ENCODE results near the gene RNGTT.

RNGTT gene

GRCh38 chr6:88585276-88585692 lies 378.1 kb downstream of the RNGTT start:
- DNase-seq: no peak

- no peak for DNase-seq
Measured at GRCh38 chr6:88584581-88585275, 378.7 kb downstream of the RNGTT start.

GRCh38 chr6:88577461-88577860 lies 386.0 kb downstream of the RNGTT start:
- DNase-seq: no peak

- DNase-seq: no peak
Measured at GRCh38 chr6:88575536-88575935, 387.9 kb downstream of the RNGTT start.

GRCh38 chr6:88574651-88575050 lies 388.8 kb downstream of the RNGTT start:
- no peak for DNase-seq

GRCh38 chr6:88574031-88574430 lies 389.4 kb downstream of the RNGTT start:
- DNase-seq: no peak

- DNase-seq: no peak
Measured at GRCh38 chr6:88573561-88573960, 389.9 kb downstream of the RNGTT start.

GRCh38 chr6:88572449-88573139 lies 390.8 kb downstream of the RNGTT start:
- no peak for DNase-seq

- DNase-seq: no peak
Measured at GRCh38 chr6:88569959-88570358, 393.5 kb downstream of the RNGTT start.

- DNase-seq: no peak
Measured at GRCh38 chr6:88567696-88568095, 395.7 kb downstream of the RNGTT start.

- no peak for DNase-seq
Measured at GRCh38 chr6:88566746-88567534, 396.5 kb downstream of the RNGTT start.

GRCh38 chr6:88565836-88566235 lies 397.6 kb downstream of the RNGTT start:
- no peak for DNase-seq

- DNase-seq: no peak
Measured at GRCh38 chr6:88565409-88565811, 398.0 kb downstream of the RNGTT start.

GRCh38 chr6:88563277-88563625 lies 400.2 kb downstream of the RNGTT start:
- no peak for DNase-seq

GRCh38 chr6:88562353-88563276 lies 400.8 kb downstream of the RNGTT start:
- DNase-seq: no peak

- no peak for DNase-seq
Measured at GRCh38 chr6:88561954-88562315, 401.5 kb downstream of the RNGTT start.

GRCh38 chr6:88561034-88561953 lies 402.1 kb downstream of the RNGTT start:
- no peak for DNase-seq
